Endometrium (tissue), 2 donors: ENCODE results near the gene SSX2.
"Not testable (repeated sequence)": the region's sequence is repeated elsewhere in the genome, so short reads cannot be mapped to it uniquely, and the experiment has no call there.

ENCODE experiments used
- FAIRE-seq: peaks from 2 replicates; lab custom pipeline; 2012; peaks lifted over from hg19 to GRCh38; lab: Jason Lieb, UNC
- donor health status: control.
- donor health status: control.

Gene SSX2, protein sequence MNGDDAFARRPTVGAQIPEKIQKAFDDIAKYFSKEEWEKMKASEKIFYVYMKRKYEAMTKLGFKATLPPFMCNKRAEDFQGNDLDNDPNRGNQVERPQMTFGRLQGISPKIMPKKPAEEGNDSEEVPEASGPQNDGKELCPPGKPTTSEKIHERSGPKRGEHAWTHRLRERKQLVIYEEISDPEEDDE

DNA sequence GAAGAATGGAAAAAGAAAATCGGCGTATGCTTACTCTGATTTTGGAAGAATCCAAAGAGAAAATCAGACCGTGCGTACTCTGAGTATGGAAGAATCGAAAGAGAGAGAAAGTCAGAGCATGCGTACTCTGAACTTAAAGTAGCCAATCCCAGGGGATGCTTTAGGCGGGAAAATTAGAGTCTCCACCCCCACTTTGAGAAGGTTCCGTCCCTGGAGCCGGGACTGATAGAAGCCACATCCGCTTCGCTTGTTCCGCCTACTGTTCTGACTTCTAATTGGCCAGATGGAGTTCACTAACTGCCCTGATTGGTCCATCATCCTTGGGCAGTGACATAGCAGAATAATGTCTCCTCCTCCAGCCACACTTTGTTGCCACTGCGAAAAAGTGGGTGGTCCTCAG, at the start of gene SSX2:
Gene SSX2, minus strand, starts transcription at position 101 of the 400 bp plus-strand sequence. CDS start 1,429 bp downstream, outside the sequence.
- FAIRE-seq, result not testable (repeated sequence)

DNA sequence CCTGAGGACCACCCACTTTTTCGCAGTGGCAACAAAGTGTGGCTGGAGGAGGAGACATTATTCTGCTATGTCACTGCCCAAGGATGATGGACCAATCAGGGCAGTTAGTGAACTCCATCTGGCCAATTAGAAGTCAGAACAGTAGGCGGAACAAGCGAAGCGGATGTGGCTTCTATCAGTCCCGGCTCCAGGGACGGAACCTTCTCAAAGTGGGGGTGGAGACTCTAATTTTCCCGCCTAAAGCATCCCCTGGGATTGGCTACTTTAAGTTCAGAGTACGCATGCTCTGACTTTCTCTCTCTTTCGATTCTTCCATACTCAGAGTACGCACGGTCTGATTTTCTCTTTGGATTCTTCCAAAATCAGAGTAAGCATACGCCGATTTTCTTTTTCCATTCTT, 44.0 kb upstream of the SSX2 start, which contains the start of gene SSX2B:
Gene SSX2B, plus strand, starts transcription at position 301 of the 400 bp plus-strand sequence. CDS start 1,429 bp downstream, outside the sequence.
- FAIRE-seq, result not testable (repeated sequence)

DNA sequence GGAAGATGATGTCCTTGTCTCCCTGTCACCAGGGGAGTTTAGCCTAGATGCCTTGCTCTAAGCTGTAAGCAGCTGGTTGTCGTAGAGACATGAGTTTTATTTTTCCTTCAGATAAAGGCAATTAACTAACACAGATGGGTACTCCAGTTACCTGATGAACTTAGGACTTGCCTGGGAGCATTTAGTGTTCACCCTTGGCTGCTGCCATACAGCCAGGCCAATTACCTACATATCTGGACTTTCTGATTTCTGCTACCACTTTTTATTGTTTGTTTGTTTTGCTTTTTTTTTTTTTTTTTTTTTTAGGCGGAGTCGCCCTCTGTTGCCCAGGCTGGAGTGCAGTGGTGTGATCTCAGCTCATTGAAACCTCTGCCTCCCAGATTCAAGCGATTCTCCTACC, 14.9 kb downstream of the SSX2 start:
- not testable (repeated sequence) for FAIRE-seq

DNA sequence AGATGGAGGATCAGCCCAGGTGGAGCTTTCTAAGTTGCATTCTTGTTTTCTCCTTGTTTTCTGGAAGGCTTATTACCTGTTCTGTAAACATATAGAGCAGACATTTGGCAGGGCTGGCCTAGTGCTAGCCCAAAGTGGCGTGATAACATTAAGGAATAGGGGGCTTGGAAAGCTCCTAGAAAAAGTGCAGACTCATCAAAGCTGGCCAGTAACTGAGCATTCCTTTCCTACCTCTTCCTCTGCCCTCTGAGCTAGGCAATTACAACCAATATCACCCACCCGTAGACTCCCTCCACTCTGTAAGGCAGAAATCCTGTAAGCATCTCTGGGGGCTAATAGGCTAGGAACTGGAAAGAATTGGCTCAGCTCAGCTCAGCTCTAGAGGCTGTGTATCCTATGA, 44.8 kb downstream of the SSX2 start:
- not testable (repeated sequence) for FAIRE-seq

DNA sequence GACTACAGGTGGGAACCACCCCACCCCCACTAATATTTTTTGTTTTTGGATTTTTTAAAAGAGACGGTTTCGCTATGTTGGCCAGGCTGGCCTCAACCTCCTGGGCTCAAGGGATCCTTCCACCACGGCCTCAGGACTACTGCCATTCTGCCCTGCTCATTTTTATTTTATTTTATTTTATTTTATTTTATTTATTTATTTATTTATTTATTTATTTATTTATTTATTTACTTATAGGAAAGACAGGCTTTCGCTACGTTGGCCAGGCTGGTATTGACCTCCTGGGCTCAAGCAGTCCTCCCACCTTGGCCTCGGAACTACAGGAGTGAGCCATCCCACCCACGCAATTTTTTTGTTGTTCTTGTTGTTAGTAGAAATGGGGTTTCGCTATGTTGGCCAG, 51.5 kb downstream of the SSX2 start:
- not testable (repeated sequence) for FAIRE-seq

DNA sequence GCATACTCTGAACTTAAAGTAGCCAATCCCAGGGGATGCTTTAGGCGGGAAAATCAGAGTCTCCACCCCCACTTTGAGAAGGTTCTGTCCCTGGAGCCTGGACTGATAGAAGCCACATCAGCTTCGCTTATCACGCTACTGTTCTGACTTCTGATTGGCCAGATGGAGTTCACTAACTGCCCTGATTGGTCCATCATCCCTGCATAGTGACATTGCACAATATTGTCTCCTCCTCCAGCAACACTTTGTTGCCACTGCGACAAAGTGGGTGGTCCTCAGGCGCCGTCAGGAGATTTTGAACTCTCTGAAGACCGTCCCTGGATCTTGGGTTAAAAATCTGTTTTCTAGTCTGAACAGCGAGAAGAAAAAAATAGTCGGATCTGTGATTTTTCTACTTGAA, 52.2 kb downstream of the SSX2 start, which contains the start of gene SSX7:
Gene SSX7, minus strand, starts transcription at position 101 of the 400 bp plus-strand sequence. CDS start 1,428 bp downstream, outside the sequence.
- FAIRE-seq, result not testable (repeated sequence)

DNA sequence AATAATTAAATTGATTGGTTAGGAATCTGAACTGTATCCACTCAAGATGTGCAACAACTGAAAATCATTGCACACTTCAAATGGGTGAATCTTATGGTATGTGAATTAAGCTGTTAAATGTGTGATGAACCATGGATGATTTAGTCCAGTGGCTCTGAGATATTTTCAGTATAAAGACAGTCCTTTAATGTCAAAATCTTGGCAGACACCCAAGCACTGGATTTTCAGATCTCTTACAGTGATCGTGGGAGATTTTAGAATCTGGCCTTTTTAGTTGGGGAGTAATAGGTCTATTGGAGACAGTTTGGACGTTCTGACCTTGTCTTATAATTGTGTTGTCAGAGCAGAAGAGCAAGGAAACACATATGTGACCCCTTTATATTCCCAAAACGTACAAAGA, 56.3 kb downstream of the SSX2 start:
- FAIRE-seq, result not testable (repeated sequence)

DNA sequence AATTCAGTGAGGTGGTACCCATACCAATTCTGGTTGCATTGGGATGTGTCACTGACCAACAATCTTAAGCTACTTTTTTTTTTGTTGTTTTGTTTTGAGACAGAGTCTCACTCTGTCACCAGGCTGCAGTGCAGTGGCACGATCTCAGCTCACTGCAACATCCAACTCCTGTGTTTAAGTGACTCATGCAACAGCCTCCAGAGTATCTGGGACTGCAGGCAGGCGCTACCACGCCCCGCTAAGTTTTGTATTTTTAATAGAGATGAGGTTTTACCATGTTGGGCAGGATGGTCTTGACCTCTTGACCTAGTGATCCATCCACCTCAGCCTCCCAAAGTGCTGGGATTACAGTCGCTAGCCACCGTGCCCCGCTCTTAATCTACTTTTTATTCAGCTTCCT, 58.0 kb downstream of the SSX2 start:
- not testable (repeated sequence) for FAIRE-seq
